ENCODE results near the gene TSBP1. TPM values are rescaled to one million over a fixed set of nuclear protein-coding genes. Genes with fewer than 3 reads are reported as not detected.
"Not testable (repeated sequence)": the region's sequence is repeated elsewhere in the genome, so short reads cannot be mapped to it uniquely, and the experiment has no call there.

TSBP1 gene
- total RNA-seq, 1 experiment from 2014 or later = not detected

DNA sequence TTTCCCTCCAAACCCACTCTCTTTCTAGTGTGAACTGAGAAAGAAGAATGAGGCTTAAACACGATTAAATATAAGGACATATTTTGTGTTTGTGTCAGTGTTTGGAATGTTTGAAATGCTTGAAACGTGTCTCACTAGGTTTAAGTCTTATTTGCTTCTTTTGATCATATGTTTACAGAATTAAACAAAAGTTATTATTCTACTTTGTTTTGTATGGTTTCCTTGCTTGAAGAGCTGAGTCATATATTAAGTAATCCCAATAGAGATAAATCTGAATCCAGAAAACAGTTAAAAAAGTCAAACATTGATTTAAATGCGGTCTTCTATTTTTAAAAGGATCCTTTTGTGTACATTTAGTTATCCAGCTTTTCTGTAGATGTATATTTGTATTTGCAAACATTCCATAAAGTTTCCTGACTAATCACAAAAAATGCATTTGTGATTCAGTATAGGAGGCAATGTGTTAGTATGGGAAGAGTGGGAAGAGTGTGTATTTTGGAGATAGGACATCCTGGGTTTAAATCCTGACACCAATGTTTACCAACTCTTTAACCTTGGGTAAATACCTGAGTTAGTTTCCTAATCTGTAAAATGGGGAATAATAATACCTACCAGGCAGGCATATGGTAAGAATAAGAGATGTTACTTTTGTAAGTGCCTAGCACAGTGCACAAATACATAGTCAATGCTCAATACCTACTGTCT, 72.9 kb downstream of the TSBP1 start:
- Histone ChIP-seq H3K27me3 (ENCODE audit: insufficient read depth, low read length) (no peaks in the 10 kb centered on the region), H4K8ac (replicated peaks; ENCODE audit: insufficient read length, low read depth, low read length) (no peak overlapping the region), H4K20me1 (ENCODE audit: control insufficient read depth, insufficient read depth, insufficient read length) (no peaks in the 10 kb centered on the region), H3K4ac (ENCODE audit: low read depth, low read length) (no peak overlapping the region), H3K9ac (ENCODE audit: extremely low read depth, insufficient read length, low read length) (no peak overlapping the region), H2AFZ (ENCODE audit: low read length) (no peak overlapping the region), H3K23me2 (ENCODE audit: insufficient read length, low read depth, low read length, poor library complexity, severe bottlenecking) (no peaks in the 10 kb centered on the region), H3K14ac (ENCODE audit: insufficient read depth, low read length) (no peak overlapping the region), H2BK5ac (ENCODE audit: insufficient read length, low read length) (no peak overlapping the region), H2BK12ac (ENCODE audit: insufficient read length, low read depth, low read length) (no peak overlapping the region), H4K5ac (ENCODE audit: insufficient read length, low read depth, low read length) (no peak overlapping the region), H3K79me1 (ENCODE audit: insufficient read depth, low read depth, low read length, poor library complexity, severe bottlenecking) (no peaks in the 10 kb centered on the region), H4K91ac (ENCODE audit: insufficient read length, low read depth, low read length) (no peak overlapping the region), H3K23ac (ENCODE audit: insufficient read length, low read depth, low read length) (no peak overlapping the region), H3K79me2 (ENCODE audit: insufficient read depth, low read length) (no peaks in the 10 kb centered on the region), H3K4me1 (ENCODE audit: insufficient read depth, low read length) (peaks cover 2% of the 10 kb centered on the region; the same call in 1 of the 2 replicates), H3K27ac (ENCODE audit: insufficient read length, low read depth, low read length) (no peak overlapping the region), H3K18ac (ENCODE audit: insufficient read length, low read depth, low read length) (no peak overlapping the region), H2BK120ac (ENCODE audit: low read depth, low read length, poor library complexity, severe bottlenecking) (no peak overlapping the region), H2BK15ac (ENCODE audit: low read depth, low read length) (no peak overlapping the region), H3K56ac (ENCODE audit: insufficient read length, low read depth, low read length) (no peak overlapping the region), H3K4me2 (ENCODE audit: insufficient read depth, insufficient read length, low read length) (no peak overlapping the region), H2AK5ac (ENCODE audit: insufficient read length, low read length) (no peak overlapping the region), H2BK20ac (ENCODE audit: low read depth, low read length, poor library complexity, severe bottlenecking) (no peak overlapping the region), H3T11ph (ENCODE audit: low read length) (no peak overlapping the region), H3K9me3 (ENCODE audit: control insufficient read depth, low read depth, low read length) (no peaks in the 10 kb centered on the region)
- TF ChIP-seq, protein P1, sequence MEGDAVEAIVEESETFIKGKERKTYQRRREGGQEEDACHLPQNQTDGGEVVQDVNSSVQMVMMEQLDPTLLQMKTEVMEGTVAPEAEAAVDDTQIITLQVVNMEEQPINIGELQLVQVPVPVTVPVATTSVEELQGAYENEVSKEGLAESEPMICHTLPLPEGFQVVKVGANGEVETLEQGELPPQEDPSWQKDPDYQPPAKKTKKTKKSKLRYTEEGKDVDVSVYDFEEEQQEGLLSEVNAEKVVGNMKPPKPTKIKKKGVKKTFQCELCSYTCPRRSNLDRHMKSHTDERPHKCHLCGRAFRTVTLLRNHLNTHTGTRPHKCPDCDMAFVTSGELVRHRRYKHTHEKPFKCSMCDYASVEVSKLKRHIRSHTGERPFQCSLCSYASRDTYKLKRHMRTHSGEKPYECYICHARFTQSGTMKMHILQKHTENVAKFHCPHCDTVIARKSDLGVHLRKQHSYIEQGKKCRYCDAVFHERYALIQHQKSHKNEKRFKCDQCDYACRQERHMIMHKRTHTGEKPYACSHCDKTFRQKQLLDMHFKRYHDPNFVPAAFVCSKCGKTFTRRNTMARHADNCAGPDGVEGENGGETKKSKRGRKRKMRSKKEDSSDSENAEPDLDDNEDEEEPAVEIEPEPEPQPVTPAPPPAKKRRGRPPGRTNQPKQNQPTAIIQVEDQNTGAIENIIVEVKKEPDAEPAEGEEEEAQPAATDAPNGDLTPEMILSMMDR (conservative IDR thresholded peaks at IDR 0.05) = no peak
- Mint-ChIP-seq H3K27me3 (ENCODE audit: low read depth) (no peaks in the 10 kb centered on the region), H3K27ac (no peak overlapping the region), H3K4me3 (no peak overlapping the region), H3K36me3 (ENCODE audit: insufficient read depth in 1 of 3, low read depth in 3 of 3) (no peaks in the 10 kb centered on the region), H3K9me3 (no peaks in the 10 kb centered on the region), H3K4me1 (peaks cover 13% of the 10 kb centered on the region in 2 experiments)
- DNase-seq = no peak
- WGBS (ENCODE audit: extremely low coverage, insufficient read length, low lambda C conversion rate) = no CpG with 5 or more reads among the region's 3 CpGs

DNA sequence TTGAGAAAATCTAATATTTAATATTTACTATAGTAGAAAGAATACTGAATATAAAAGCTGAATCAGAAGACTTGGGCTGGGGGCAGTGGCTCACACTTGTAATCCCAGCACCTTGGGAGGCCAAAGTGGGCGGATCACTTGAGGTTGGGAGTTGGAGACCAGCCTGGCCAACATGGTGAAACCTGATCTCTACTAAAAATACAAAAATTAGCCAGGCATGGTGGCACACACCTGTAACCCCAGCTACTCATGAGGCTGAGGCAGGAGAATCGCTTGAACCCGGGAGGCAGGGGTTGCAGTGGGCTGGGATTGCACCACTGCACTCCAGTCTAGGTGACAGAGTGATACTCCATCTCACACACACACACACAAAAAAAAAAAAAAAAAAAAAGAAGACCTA, 76.7 kb downstream of the TSBP1 start:
- not testable (repeated sequence) for H3T11ph ChIP-seq (ENCODE audit: low read length); H2AK5ac ChIP-seq (ENCODE audit: insufficient read length, low read length); H2BK12ac ChIP-seq (ENCODE audit: insufficient read length, low read depth, low read length); H3K56ac ChIP-seq (ENCODE audit: insufficient read length, low read depth, low read length); H2BK20ac ChIP-seq (ENCODE audit: low read depth, low read length, poor library complexity, severe bottlenecking); H3K4me3 Mint-ChIP-seq; H3K4ac ChIP-seq (ENCODE audit: low read depth, low read length); H3K4me1 ChIP-seq (ENCODE audit: insufficient read depth, low read length); H3K79me2 ChIP-seq (ENCODE audit: insufficient read depth, low read length); H4K5ac ChIP-seq (ENCODE audit: insufficient read length, low read depth, low read length); H3K23ac ChIP-seq (ENCODE audit: insufficient read length, low read depth, low read length); H4K20me1 ChIP-seq (ENCODE audit: control insufficient read depth, insufficient read depth, insufficient read length); H4K91ac ChIP-seq (ENCODE audit: insufficient read length, low read depth, low read length); H2BK15ac ChIP-seq (ENCODE audit: low read depth, low read length); H3K36me3 Mint-ChIP-seq (ENCODE audit: insufficient read depth in 1 of 3, low read depth in 3 of 3); H3K14ac ChIP-seq (ENCODE audit: insufficient read depth, low read length); H3K27me3 Mint-ChIP-seq (ENCODE audit: low read depth); H3K27ac ChIP-seq (ENCODE audit: insufficient read length, low read depth, low read length); DNase-seq; H2BK5ac ChIP-seq (ENCODE audit: insufficient read length, low read length); H4K8ac ChIP-seq (replicated peaks; ENCODE audit: insufficient read length, low read depth, low read length); H3K9ac ChIP-seq (ENCODE audit: extremely low read depth, insufficient read length, low read length); H3K23me2 ChIP-seq (ENCODE audit: insufficient read length, low read depth, low read length, poor library complexity, severe bottlenecking); H3K9me3 ChIP-seq (ENCODE audit: control insufficient read depth, low read depth, low read length); H3K4me1 Mint-ChIP-seq; H3K27me3 ChIP-seq (ENCODE audit: insufficient read depth, low read length); H3K9me3 Mint-ChIP-seq; H2BK120ac ChIP-seq (ENCODE audit: low read depth, low read length, poor library complexity, severe bottlenecking); H3K4me2 ChIP-seq (ENCODE audit: insufficient read depth, insufficient read length, low read length); H3K79me1 ChIP-seq (ENCODE audit: insufficient read depth, low read depth, low read length, poor library complexity, severe bottlenecking); H3K27ac Mint-ChIP-seq; H3K18ac ChIP-seq (ENCODE audit: insufficient read length, low read depth, low read length); H2AFZ ChIP-seq (ENCODE audit: low read length)
- WGBS (ENCODE audit: extremely low coverage, insufficient read length, low lambda C conversion rate) = no CpG with 5 or more reads among the region's 3 CpGs

Measured in H9 (cell line).